Measurements from ENCODE around the gene ENTPD2. TPM values are rescaled to one million over a fixed set of nuclear protein-coding genes. Genes with fewer than 3 reads are reported as not detected.

The ENTPD2 gene
- total RNA-seq, 6 donors from 2014 or later, result 0.34 to 0.98 (median 0.55) TPM; not detected in 2

DNA sequence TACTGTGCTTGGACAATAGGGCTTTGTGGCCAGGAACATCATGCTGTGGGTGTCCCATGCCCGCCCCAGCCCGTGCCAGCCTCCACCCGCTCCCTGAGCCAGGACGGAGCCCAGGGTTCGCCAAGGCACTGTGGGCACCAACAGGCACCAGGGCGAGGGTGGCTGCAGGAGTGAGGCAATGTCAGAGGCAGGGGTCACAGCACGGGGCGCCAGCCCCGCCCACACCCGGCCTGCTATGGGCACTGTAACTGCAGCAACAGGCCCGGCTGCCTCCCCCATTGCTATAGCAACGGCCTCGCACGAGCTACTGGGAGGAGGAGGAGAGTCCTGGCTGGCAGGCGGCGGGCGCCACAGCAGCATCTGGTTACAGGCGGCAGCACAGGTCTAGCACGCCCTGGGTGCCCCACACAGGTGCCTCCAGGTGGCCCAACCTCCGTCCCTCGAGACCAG lies 28.3 kb downstream of the ENTPD2 start:
- ATAC-seq (ENCODE audit: low FRiP score in 2 of 2) (no peak), DNase-seq (peak in 1 of 2 donors; percentile 86)
- Histone ChIP-seq H3K9me3 (no peaks in the 10 kb centered on the region), H3K27me3 (no peaks in the 10 kb centered on the region), H3K4me1 (peaks cover 25 to 42% (median 30%) of the 10 kb centered on the region in 4 donors), H3K4me3 (no peak overlapping the region), H3K36me3 (peaks cover 0 to 7% (median 0%) of the 10 kb centered on the region in 4 donors), H3K27ac (no peak overlapping the region)
- TF ChIP-seq POLR2A (IDR thresholded peaks at IDR 0.05) (no peak), POLR2AphosphoS5 (IDR thresholded peaks at IDR 0.05) (no peak), EP300 (IDR thresholded peaks at IDR 0.05) (no peak)
- TF ChIP-seq, protein P1, sequence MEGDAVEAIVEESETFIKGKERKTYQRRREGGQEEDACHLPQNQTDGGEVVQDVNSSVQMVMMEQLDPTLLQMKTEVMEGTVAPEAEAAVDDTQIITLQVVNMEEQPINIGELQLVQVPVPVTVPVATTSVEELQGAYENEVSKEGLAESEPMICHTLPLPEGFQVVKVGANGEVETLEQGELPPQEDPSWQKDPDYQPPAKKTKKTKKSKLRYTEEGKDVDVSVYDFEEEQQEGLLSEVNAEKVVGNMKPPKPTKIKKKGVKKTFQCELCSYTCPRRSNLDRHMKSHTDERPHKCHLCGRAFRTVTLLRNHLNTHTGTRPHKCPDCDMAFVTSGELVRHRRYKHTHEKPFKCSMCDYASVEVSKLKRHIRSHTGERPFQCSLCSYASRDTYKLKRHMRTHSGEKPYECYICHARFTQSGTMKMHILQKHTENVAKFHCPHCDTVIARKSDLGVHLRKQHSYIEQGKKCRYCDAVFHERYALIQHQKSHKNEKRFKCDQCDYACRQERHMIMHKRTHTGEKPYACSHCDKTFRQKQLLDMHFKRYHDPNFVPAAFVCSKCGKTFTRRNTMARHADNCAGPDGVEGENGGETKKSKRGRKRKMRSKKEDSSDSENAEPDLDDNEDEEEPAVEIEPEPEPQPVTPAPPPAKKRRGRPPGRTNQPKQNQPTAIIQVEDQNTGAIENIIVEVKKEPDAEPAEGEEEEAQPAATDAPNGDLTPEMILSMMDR (IDR thresholded peaks at IDR 0.05), result no peak
- WGBS, 2 donors, result 84% methylated on average over 18 of the region's 21 CpGs; no CpG with 5 or more reads in 1 of the 2 donors

DNA sequence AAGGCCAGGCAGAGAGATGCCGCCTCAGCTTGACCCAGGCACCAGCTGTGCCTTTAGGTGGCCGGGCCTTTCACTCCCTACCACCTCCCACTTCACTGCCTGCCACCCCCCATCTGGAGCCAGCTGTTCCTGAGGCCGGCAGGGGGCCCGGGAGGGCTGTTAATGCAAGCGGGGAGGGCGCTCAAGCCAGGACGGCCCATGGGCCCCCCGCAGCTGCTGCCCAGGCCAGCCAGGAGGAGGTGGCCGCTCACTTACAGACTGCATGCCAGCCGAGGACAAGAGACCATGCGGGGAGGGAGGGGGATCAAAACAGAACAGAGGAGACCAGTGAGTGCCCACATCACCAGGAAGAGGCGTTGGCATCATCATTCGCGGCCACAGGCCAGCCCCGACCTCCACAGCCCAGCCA lies 30.3 kb downstream of the ENTPD2 start:
- peaks cover 9 to 22% (median 14%) of the 10 kb centered on the region in 4 donors for H3K4me1 ChIP-seq
- H3K36me3 ChIP-seq, result peaks cover 0 to 8% (median 1%) of the 10 kb centered on the region in 4 donors
- no peak overlapping the region for H3K4me3 ChIP-seq
- DNase-seq (peak in 1 of 2 donors; percentile 66), ATAC-seq (ENCODE audit: low FRiP score in 2 of 2) (no peak)
- no peak overlapping the region for H3K27ac ChIP-seq
- no peaks in the 10 kb centered on the region for H3K9me3 ChIP-seq
- 79 to 88% methylated on average over 6 to 14 of the region's 15 CpGs for WGBS, 2 donors
- H3K27me3 ChIP-seq, result no peaks in the 10 kb centered on the region
- TF ChIP-seq, protein P1 (IDR thresholded peaks at IDR 0.05), result no peak
- TF ChIP-seq POLR2A (IDR thresholded peaks at IDR 0.05) (no peak), EP300 (IDR thresholded peaks at IDR 0.05) (no peak), POLR2AphosphoS5 (IDR thresholded peaks at IDR 0.05) (no peak)

DNA sequence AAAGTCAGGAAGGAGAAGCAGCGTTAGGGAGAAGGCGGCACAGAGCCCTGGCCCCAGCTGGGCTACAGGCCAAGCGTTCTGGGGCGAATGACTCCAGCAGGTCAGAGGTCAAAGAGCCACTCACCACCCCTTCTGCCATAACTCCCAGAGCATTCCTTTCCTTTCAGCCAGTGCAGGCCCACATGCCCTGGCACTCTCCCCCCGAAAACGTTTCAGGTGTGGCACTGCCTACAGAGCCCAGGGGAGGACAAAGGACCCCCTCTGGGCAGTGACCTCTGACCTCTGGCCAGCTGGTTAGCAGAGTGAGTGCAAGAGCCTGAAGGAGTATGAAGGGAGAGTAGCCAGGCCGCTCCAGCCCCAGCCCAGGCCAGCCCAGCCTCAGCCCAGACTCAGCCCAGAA lies 30.7 kb downstream of the ENTPD2 start:
- peaks cover 0 to 8% (median 2%) of the 10 kb centered on the region in 4 donors for H3K36me3 ChIP-seq
- WGBS, 2 donors, result 76 to 80% methylated on average over 6 to 7 of the region's 7 CpGs
- peaks cover 6 to 18% (median 10%) of the 10 kb centered on the region in 4 donors for H3K4me1 ChIP-seq
- no peaks in the 10 kb centered on the region for H3K27me3 ChIP-seq
- DNase-seq (no peak), ATAC-seq (ENCODE audit: low FRiP score in 2 of 2) (no peak)
- TF ChIP-seq POLR2AphosphoS5 (IDR thresholded peaks at IDR 0.05) (no peak), POLR2A (IDR thresholded peaks at IDR 0.05) (no peak), EP300 (IDR thresholded peaks at IDR 0.05) (no peak)
- TF ChIP-seq, protein P1 (IDR thresholded peaks at IDR 0.05), result no peak
- no peaks in the 10 kb centered on the region for H3K9me3 ChIP-seq
- no peak overlapping the region for H3K4me3 ChIP-seq
- H3K27ac ChIP-seq, result no peak overlapping the region

DNA sequence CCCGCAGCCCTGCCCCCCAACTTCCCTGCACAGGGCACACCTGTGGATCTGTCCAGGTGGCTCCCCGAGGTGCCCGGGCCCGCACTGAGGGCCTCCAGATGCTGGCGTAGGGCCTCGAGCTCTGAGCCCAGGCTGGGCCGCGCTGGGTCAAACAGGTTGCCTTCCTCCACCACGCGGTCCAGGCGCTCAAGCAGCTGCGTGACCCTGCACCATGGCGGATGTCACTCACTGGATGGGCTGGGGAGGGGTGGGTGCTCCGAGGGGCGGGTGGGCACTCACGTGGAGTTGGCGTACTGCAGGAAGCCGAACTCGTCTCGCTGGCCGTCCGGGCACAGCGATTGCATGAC lies 31.2 kb downstream of the ENTPD2 start:
- TF ChIP-seq, protein P1 (IDR thresholded peaks at IDR 0.05), result no peak
- TF ChIP-seq EP300 (IDR thresholded peaks at IDR 0.05) (no peak), POLR2AphosphoS5 (IDR thresholded peaks at IDR 0.05) (no peak), POLR2A (IDR thresholded peaks at IDR 0.05) (no peak)

More for the DNA sequence above, 31.2 kb downstream of the ENTPD2 start:
- no peaks in the 10 kb centered on the region for H3K27me3 ChIP-seq
- no peaks in the 10 kb centered on the region for H3K9me3 ChIP-seq
- ATAC-seq (ENCODE audit: low FRiP score in 2 of 2) (no peak), DNase-seq (peak in 1 of 2 donors; percentile 75)
- peaks cover 6 to 17% (median 10%) of the 10 kb centered on the region in 4 donors for H3K4me1 ChIP-seq
- no peak overlapping the region for H3K27ac ChIP-seq
- H3K4me3 ChIP-seq, result no peak overlapping the region
- WGBS, 2 donors, result 85 to 96% methylated on average over 10 to 12 of the region's 23 CpGs
- H3K36me3 ChIP-seq, result peaks cover 0 to 12% (median 5%) of the 10 kb centered on the region in 4 donors

All from upper lobe of left lung (tissue), 6 donors.